Stimulated activated CD4-positive, alpha-beta T cell treated with anti-CD3 and anti-CD28 coated beads, Interleukin-1b, Interleukin-23, amount 100 ng/mL, for 1 hour (primary cell): ENCODE results near the gene KCNQ1.

Experiments used
- DNase-seq, 2 donors: peaks; one replicate each; pipeline ENCODE4 v3.0.0-alpha.2; 2020; ENCODE audit warnings: low read depth in 2 of 2

KCNQ1 gene

DNA sequence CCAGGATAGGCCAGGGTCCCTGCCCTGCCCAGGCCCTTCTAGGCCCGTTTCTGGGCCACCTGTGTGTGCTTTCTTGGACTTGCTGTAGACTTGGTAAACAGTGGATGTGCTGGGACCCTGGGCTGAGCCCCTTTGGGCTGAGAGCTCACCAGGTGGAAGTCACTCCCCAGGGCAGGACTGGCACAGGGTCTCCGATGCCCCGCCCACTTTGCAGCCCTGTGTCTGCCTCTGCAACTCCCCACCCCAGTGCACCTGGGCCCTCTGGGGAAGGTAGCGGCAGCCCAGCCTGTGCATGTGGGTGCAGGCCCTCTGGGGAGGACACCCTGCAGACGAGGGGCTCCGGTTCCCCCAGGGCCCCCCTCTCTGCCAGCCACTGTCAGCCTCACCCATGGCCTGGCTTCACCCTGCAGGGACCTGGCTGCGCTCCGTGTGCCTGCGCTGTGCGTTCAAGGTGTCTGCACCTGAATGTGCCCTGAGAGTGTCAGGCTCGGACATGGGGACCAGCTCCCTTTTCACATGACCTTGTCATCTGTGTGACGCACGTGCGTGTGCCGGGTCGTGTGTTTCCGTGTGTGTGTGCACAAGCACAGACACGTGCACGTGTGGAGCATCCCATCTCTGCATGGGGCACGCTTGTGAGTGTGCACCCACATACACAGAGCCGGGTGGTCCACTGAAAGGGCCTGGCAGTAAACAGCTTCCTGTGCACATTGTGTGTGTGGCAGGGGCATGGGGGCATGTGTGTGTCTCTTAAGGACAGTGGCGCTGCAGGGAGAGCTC, 136.5 kb downstream of the KCNQ1 start:
- DNase-seq, result no peak

DNA sequence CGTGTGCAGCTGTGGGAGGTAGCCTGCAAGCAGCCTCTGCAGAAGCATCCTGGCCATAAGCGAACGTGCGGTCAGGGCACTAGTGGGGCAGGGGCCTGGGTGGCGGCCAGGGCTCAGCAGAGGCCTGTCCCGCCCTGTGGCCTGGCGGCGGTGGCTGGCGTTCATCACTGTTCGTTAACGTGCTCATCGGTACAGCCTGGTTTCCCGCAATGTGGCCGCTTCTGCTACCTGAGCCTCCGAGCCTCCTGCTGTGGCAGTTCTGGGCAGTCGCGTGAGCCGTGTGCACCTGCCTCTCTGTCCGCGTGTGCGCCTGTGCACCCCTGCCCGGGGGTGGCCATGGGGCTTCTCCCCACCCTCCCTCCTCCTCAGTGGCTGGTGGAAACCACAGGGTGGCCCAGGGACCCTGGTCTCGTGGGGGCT, 137.1 kb downstream of the KCNQ1 start:
- DNase-seq, result no peak

GRCh38 chr11:2582351-2582945, 137.6 kb downstream of the KCNQ1 start:
- no peak for DNase-seq

GRCh38 chr11:2582946-2583604, 138.3 kb downstream of the KCNQ1 start:
- no peak for DNase-seq

DNA sequence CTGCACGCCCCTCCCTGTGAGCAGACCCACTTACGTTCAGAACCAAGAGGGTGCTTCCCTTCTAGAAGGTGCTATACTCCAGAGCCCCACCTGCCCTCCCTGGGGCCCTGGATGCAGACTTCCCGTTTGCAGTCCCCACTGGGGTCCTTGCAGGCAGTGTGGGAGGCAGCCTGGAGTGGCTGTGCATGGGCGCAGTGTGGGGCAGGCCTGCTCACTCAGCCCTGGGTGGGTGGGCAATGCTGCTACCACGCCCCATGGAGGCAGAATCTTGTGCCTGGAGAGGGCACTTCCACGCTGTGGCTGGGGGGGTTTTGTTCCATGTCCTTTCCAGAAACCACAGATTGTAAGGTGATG, 138.8 kb downstream of the KCNQ1 start:
- DNase-seq, result no peak

DNA sequence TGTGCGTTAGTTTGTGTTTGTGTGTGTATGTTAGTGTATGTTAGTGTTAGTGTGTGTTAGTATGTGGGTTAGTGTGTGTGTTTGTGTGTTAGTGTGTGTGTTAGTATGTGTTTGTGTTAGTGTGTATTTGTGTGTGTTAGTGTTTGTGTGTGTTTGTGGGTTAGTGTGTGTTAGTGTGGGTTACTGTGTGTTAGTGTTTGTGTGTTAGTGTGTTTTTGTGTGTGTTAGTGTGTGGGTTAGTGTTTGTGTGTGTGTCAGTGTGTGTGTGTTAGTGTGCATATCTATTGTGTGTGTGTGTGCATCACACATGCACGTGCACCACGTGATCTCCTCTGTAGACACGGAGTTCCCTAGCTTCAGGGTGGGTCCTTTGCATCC, 139.6 kb downstream of the KCNQ1 start:
- no peak for DNase-seq

DNA sequence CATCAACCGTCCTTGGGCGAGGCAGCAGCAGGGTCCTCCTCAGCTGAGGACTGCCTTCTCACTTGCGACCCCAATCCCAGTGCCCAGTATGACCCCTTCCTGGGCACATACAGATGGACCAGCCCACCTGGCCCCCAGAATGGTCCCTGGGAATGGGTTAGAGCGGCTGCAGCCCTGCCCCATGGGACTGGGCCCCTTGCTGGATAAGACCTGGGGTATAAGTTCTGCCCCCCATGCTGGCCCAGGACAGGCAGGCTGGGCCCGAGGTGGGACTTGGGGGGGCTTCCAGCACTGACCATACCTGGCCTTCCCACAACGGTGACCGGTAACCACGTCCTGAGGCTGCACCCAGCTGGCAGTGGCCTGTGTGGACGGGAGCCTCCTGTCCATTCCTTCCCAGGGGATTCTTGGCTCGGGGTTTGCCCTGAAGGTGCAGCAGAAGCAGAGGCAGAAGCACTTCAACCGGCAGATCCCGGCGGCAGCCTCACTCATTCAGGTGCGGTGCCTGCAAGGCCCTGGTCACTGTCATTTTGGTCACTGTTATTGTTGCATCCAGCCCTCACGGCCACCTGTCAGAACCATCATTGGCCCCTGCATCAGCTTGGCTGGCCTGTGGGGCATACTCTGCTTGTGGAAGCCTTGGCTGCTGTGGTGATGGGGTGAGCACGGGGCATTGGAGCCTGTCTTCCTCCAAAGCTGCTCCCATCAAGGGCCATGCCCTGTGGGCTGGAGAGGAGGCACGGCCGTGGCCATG, 140.2 kb downstream of the KCNQ1 start:
- no peak for DNase-seq

DNA sequence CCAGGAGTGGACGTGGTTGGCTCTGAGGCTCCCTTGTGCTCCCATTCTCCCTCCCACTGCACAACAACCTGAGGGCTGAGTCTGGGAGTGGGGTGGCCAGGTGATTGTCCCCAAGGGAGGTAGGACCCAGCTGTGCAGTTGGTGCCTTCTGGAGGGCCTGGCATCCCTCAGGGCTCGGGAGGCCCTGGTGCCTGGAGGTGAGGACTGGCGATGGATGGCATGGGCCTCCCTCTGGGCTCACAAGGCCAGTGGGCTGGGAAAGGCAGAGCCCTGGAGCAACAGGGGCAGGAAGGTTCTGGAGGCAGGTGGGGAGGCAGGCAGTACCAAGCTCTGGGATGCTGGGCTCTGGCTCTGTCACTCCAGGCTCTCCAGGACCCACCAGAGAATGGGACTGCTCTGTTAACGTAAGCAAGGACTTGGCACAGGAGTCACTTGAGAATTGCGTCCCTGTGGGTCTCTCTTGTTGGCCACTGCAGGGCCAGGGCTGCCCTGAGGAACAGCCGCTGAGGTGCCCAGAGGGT, 140.8 kb downstream of the KCNQ1 start:
- no peak for DNase-seq

DNA sequence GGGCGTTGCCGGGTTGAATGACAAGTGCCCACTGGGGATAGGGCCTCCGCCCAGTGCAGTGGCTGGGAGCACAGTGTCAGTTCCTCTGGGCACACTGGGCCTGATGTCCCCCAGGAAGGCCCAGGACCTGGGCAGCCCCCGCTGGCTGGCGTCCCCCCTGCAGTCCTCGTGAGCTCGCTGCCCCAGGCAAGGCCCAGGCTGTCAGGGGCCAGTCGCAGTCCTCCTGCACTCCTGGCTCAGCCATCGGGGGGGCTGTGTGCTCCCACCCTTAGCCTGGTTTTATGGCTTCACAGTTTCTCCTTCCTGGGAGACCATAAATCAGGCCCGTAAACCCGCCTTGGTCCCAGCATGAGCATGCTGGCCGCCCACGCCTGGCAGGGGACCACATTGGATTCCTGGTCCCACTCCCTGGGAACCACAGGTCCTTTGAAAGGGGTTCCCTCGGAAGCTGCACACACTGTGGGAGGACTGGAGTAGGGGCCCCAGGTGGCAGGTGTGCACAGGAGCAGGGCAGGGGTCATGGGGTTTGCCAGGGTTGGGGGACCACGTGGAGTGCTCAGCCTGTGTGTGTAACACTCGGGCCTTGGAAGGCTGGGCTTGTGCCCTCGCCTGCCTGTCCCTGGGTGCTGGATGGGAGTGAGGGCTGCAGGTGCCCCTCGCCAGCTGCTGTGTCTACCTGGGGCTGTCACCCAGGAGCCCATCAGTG, 141.4 kb downstream of the KCNQ1 start:
- no peak for DNase-seq

GRCh38 chr11:2586793-2587131, 142.0 kb downstream of the KCNQ1 start:
- no peak for DNase-seq

GRCh38 chr11:2587132-2587930, 142.5 kb downstream of the KCNQ1 start:
- no peak for DNase-seq

GRCh38 chr11:2587976-2588748, 143.4 kb downstream of the KCNQ1 start:
- no peak for DNase-seq

- DNase-seq, result no peak
Measured at GRCh38 chr11:2588809-2589537, 144.2 kb downstream of the KCNQ1 start.

DNA sequence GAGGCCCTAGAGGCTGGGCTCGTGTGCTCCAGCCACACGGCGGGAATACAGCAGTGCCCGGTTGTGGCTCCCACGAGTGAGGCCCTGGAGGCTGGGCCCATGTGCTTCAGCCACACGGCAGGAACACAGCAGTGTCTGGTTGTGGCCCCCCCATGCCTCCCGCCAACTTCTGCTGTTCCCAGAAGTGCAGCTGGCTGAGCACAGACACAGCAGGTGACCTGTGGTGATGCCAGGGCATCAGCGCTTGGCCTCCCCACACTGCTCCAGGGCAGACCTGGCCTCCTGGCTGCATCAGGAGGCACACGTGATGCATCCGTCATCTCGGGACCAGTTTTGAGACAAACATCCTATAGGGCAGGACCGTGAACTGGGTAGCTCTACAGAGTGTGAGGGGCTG, 144.7 kb downstream of the KCNQ1 start:
- DNase-seq, result no peak

DNA sequence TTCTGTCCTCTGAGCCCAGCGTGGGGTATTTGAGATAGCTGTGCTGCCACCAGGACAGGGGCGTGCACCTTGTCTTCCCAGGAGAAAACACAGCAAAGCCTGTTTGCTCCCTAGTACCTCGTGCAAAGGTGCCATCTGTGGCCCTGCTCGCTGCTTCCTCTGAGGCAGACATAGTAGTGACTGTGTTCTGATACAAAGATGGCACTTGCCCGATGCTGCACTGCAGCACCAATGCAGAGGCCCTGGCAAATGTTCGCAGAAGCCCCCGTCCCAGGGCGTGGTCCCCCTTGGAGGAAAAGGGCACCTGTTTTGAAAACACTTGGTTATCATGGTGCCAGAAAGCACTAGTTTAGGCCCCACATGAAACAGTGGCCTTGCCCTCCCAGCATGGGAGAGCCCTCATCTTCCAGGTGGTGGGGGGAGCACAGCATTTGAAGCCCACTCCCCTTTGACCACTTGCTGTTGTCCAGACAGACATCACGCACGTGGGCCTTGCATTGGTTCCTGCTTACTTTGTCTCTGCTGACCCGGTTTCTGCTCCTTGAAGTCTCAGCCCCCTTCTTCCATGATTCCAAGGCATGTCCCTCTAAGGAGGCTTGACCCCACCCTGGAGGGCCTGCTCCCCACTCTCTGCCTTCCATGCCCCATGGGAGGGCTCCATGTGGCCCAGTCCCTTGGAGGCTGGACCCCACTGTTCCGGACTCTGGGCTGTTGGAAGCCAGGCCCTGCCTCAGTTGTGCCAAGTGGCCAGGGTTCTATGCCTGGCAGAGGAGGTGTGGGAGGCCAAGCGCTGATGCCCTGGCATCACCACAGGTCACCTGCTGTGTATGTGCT, 145.5 kb downstream of the KCNQ1 start:
- no peak for DNase-seq

DNA sequence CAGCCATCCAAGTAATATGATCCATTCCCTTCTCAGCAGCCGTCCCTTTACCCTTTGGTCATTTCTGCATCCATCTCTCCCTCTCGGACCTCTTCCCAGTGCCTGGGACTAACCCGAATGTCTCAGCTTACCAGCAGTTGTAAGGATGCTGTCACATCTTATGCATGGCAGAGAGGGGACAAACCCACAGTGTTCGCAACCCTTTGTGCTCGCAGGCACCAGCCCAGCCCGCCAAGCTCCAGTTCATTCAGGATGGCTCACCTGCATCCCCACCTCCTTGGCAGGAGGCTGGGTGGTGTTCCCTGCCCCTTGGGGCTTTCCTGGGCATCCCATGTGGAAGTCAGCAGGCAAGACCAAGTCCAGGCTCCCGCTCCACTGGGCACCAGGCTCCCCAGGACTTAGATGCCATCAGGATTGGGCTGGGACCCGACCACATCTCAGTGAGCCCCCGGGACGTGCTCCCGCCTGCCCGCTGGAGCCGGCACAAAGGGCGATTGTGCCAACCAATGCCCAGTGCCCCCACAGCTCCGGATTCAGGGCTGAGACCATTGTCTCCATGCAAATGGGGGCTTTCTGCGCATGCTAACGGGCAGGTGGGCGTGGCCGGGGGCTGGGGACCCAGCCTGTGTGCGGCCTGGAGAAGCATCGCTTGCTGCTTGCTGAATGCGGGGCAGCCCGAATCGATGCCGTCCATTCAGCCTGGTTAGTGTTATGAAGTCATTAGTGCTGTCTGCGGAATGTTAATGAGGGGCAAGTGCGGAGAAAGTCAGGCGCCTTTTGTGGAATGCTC, 146.4 kb downstream of the KCNQ1 start:
- no peak for DNase-seq

DNA sequence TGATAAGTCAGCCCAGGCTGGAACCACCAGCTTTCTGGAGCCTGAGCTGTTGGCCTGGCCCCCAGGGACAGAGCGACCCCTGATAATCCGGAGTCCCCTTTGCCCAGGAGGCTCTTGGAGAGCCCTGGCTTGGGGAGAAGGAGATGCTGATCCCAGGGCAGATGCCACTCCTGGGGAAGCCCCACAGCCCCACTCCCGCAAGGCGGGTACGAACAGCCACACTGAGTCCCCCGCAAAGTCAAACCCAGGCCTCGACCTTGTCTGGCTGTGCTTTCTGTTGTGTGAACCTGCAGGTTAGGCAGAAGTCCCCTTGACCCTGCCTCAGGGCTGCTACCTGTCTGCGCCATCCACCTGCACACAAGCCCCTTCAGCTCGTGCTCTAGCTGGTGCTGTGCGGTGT, 147.0 kb downstream of the KCNQ1 start:
- DNase-seq, result no peak
